Type B pancreatic cell (in vitro differentiated cells): ENCODE data around the gene SLC2A5. TPM values are rescaled to one million over a fixed set of nuclear protein-coding genes. Genes with fewer than 3 reads are reported as not detected.
"Not testable (repeated sequence)": the region's sequence is repeated elsewhere in the genome, so short reads cannot be mapped to it uniquely, and the experiment has no call there.

ENCODE experiments used
- DNase-seq: peaks from one replicate; pipeline ENCODE4 v3.0.0; 2021; ENCODE audit warnings: mixed read lengths; ENCODE audit not compliant: unreplicated experiment; ENCODE audit errors: extremely low spot score
- H3K27ac Mint-ChIP-seq: 2 replicates; pipeline ENCODE4 v1.8.0; 2021; ENCODE audit warnings: mild to moderate bottlenecking, mixed read lengths
- H3K27me3 Mint-ChIP-seq: 2 replicates; pipeline ENCODE4 v1.8.0; 2021; ENCODE audit warnings: mixed read lengths
- H3K36me3 Mint-ChIP-seq: 2 replicates; pipeline ENCODE4 v1.8.0; 2021; ENCODE audit warnings: mixed read lengths
- H3K4me1 Mint-ChIP-seq: one replicate; pipeline ENCODE4 v1.8.0; 2021; ENCODE audit warnings: mixed read lengths; ENCODE audit not compliant: unreplicated experiment
- H3K4me3 Mint-ChIP-seq: 2 replicates; pipeline ENCODE4 v1.8.0; 2021; ENCODE audit warnings: mild to moderate bottlenecking, mixed read lengths
- H3K9me3 Mint-ChIP-seq: 2 replicates; pipeline ENCODE4 v1.8.0; 2021; ENCODE audit warnings: mixed read lengths
- CTCF ChIP-seq: fragments of 200-600 bp; sonication (generic); conservative IDR thresholded peaks from 2 replicates; pipeline ENCODE4 v1.5.0; 2021; ENCODE audit warnings: antibody characterized with exemption, mild to moderate bottlenecking
- total RNA-seq: library from RNA; stranded (reverse); gene quantifications from 2 replicates; pipeline ENCODE4 v1.2.1, GENCODE V29; 2021; ENCODE audit warnings: low replicate concordance

The SLC2A5 gene
- total RNA-seq, 1 donor from 2014 or later, result 2.7 TPM

- no peak for DNase-seq
- Mint-ChIP-seq H3K27me3 (no peaks in the 10 kb centered on the region), H3K36me3 (no peaks in the 10 kb centered on the region), H3K4me3 (no peak overlapping the region), H3K27ac (no peak overlapping the region), H3K4me1 (no peaks in the 10 kb centered on the region), H3K9me3 (peaks cover 10% of the 10 kb centered on the region)
- TF ChIP-seq CTCF, result no peak
Measured at GRCh38 chr1:9095818-9096217, 26.4 kb upstream of the SLC2A5 start.

- DNase-seq, H3K4me3 Mint-ChIP-seq, H3K4me1 Mint-ChIP-seq, H3K36me3 Mint-ChIP-seq, H3K27me3 Mint-ChIP-seq, H3K27ac Mint-ChIP-seq: not testable (repeated sequence)
- H3K9me3 Mint-ChIP-seq, result peaks cover 10% of the 10 kb centered on the region
Measured at GRCh38 chr1:9093996-9094595, 24.7 kb upstream of the SLC2A5 start.

- peaks cover 10% of the 10 kb centered on the region for H3K9me3 Mint-ChIP-seq
- no peak for TF ChIP-seq CTCF
- peaks cover 4% of the 10 kb centered on the region for H3K27me3 Mint-ChIP-seq
- no peaks in the 10 kb centered on the region for H3K36me3 Mint-ChIP-seq
- H3K4me3 Mint-ChIP-seq, result no peak overlapping the region
- no peak for DNase-seq
- H3K4me1 Mint-ChIP-seq, result no peaks in the 10 kb centered on the region
- no peak overlapping the region for H3K27ac Mint-ChIP-seq
Measured at GRCh38 chr1:9093581-9093980, 24.1 kb upstream of the SLC2A5 start.

GRCh38 chr1:9093091-9093490 lies 23.7 kb upstream of the SLC2A5 start:
- Mint-ChIP-seq H3K4me1 (no peaks in the 10 kb centered on the region), H3K36me3 (no peaks in the 10 kb centered on the region), H3K27me3 (peaks cover 4% of the 10 kb centered on the region), H3K27ac (no peak overlapping the region), H3K9me3 (peaks cover 10% of the 10 kb centered on the region), H3K4me3 (no peak overlapping the region)
- DNase-seq, result no peak
- TF ChIP-seq CTCF, result no peak

- no peaks in the 10 kb centered on the region for H3K36me3 Mint-ChIP-seq
- no peak overlapping the region for H3K27ac Mint-ChIP-seq
- no peak overlapping the region for H3K4me3 Mint-ChIP-seq
- H3K9me3 Mint-ChIP-seq, result no peaks in the 10 kb centered on the region
- no peak for TF ChIP-seq CTCF
- H3K4me1 Mint-ChIP-seq, result peaks cover 4% of the 10 kb centered on the region
- peaks cover 4% of the 10 kb centered on the region for H3K27me3 Mint-ChIP-seq
- no peak for DNase-seq
Measured at GRCh38 chr1:9088807-9089206, 19.4 kb upstream of the SLC2A5 start.

GRCh38 chr1:9087411-9088125 lies 18.1 kb upstream of the SLC2A5 start:
- H3K27ac Mint-ChIP-seq, result no peak overlapping the region
- H3K4me3 Mint-ChIP-seq, result no peak overlapping the region
- TF ChIP-seq CTCF, result no peak
- H3K27me3 Mint-ChIP-seq, result peaks cover 4% of the 10 kb centered on the region
- H3K36me3 Mint-ChIP-seq, result no peaks in the 10 kb centered on the region
- no peak for DNase-seq
- peaks cover 8% of the 10 kb centered on the region for H3K4me1 Mint-ChIP-seq
- no peaks in the 10 kb centered on the region for H3K9me3 Mint-ChIP-seq
